RWPE2 (cell line): ENCODE data around the gene PPA2.

ENCODE experiments used
- ATAC-seq: fragments of 200-7000 bp; cut with Tn5 transposase; 3 replicates; pipeline ENCODE4 v1.9.1; 2021; ENCODE audit warnings: low read depth
- DNase-seq: peaks from one replicate; pipeline ENCODE4 v3.0.0-alpha.2; 2020; ENCODE audit warnings: low spot score
- H3K27ac ChIP-seq: fragments of 450-650 bp; 2 replicates; pipeline ENCODE4 v1.5.1; 2017; ENCODE audit warnings: mild to moderate bottlenecking; ENCODE audit not compliant: poor library complexity, severe bottlenecking
- H3K27me3 ChIP-seq: fragments of 250-450 bp; sonication (Bioruptor Pico); 2 replicates; pipeline ENCODE4 v1.5.1; 2021; ENCODE audit warnings: mild to moderate bottlenecking, moderate library complexity; ENCODE audit not compliant: insufficient read depth, poor library complexity, severe bottlenecking
- H3K36me3 ChIP-seq: fragments of 250-450 bp; sonication (Bioruptor Pico); 2 replicates; pipeline ENCODE4 v1.5.1; 2020; ENCODE audit warnings: low read depth, mild to moderate bottlenecking, moderate library complexity
- H3K4me1 ChIP-seq: fragments of 250-450 bp; sonication (Bioruptor Pico); 2 replicates; pipeline ENCODE4 v1.5.1; 2021; ENCODE audit warnings: mild to moderate bottlenecking, moderate library complexity; ENCODE audit not compliant: insufficient read depth, poor library complexity, severe bottlenecking
- H3K4me3 ChIP-seq: fragments of 250-450 bp; sonication (Bioruptor Pico); 2 replicates; pipeline ENCODE4 v1.5.1; 2021; ENCODE audit warnings: mild to moderate bottlenecking, moderate library complexity; ENCODE audit not compliant: severe bottlenecking
- H3K9me3 ChIP-seq: fragments of 250-450 bp; sonication (Bioruptor Pico); 2 replicates; pipeline ENCODE4 v1.5.1; 2021; ENCODE audit warnings: mild to moderate bottlenecking, moderate library complexity; ENCODE audit not compliant: severe bottlenecking
- TF ChIP-seq, protein P1 (sequence below): fragments of 450-650 bp; IDR thresholded peaks from one replicate; pipeline ENCODE4 v1.5.1; 2017; ENCODE audit warnings: mild to moderate bottlenecking, moderate library complexity; ENCODE audit not compliant: poor library complexity, severe bottlenecking

PPA2 gene

DNA sequence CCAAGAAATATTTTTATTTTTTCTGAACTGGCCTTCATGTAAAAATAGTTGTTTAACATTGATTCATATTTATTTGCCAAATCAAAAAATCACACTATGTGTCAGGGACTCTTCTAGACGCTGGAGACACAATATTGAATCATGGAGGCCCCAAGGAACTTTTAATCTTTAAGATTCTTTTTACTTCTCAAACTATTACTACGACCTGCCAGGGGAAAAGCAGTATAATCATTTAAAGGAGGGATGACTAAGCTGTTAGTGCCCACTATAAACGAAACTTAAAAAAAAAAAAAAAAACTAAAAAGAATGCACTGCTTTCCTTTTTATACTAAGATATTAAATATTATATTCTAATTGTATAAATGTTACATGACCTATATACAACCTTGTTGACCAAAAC, 84.7 kb downstream of the PPA2 start:
- H3K27me3 ChIP-seq = no peaks in the 10 kb centered on the region
- no peak for ATAC-seq
- no peaks in the 10 kb centered on the region for H3K4me1 ChIP-seq
- no peaks in the 10 kb centered on the region for H3K9me3 ChIP-seq
- H3K4me3 ChIP-seq = no peak overlapping the region
- DNase-seq = no peak
- TF ChIP-seq, protein P1, sequence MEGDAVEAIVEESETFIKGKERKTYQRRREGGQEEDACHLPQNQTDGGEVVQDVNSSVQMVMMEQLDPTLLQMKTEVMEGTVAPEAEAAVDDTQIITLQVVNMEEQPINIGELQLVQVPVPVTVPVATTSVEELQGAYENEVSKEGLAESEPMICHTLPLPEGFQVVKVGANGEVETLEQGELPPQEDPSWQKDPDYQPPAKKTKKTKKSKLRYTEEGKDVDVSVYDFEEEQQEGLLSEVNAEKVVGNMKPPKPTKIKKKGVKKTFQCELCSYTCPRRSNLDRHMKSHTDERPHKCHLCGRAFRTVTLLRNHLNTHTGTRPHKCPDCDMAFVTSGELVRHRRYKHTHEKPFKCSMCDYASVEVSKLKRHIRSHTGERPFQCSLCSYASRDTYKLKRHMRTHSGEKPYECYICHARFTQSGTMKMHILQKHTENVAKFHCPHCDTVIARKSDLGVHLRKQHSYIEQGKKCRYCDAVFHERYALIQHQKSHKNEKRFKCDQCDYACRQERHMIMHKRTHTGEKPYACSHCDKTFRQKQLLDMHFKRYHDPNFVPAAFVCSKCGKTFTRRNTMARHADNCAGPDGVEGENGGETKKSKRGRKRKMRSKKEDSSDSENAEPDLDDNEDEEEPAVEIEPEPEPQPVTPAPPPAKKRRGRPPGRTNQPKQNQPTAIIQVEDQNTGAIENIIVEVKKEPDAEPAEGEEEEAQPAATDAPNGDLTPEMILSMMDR = no peak
- no peak overlapping the region for H3K27ac ChIP-seq
- peaks cover 35% of the 10 kb centered on the region for H3K36me3 ChIP-seq

GRCh38 chr4:105387466-105387865, 86.4 kb downstream of the PPA2 start:
- no peak for ATAC-seq
- Histone ChIP-seq H3K4me3 (no peak overlapping the region), H3K4me1 (no peaks in the 10 kb centered on the region), H3K36me3 (peaks cover 47% of the 10 kb centered on the region), H3K27ac (no peak overlapping the region), H3K27me3 (no peaks in the 10 kb centered on the region), H3K9me3 (no peaks in the 10 kb centered on the region)
- TF ChIP-seq, protein P1 = no peak
- DNase-seq = no peak

DNA sequence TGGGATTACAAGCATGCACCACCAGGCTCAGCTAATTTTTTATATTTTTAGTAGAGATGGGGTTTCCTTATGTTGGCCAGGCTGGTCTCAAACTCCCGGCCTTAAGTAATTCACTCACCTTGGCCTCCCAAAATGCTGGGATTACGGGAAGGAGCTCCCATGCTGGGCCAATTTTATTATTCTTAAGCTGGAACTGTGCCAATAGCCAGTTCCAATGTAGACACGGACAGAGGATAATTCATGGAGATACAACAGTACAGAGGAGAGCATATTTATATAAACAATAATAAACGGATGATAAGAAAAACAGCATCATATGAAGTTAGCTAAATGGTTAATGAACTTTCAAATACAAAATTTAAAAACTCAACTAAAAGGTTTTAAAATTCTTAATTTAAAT, 87.8 kb downstream of the PPA2 start:
- H3K36me3 ChIP-seq = peaks cover 51% of the 10 kb centered on the region
- no peaks in the 10 kb centered on the region for H3K27me3 ChIP-seq
- no peak overlapping the region for H3K4me3 ChIP-seq
- H3K9me3 ChIP-seq = no peaks in the 10 kb centered on the region
- H3K4me1 ChIP-seq = no peaks in the 10 kb centered on the region
- DNase-seq (no peak), ATAC-seq (no peak)
- TF ChIP-seq, protein P1 = no peak
- no peak overlapping the region for H3K27ac ChIP-seq

DNA sequence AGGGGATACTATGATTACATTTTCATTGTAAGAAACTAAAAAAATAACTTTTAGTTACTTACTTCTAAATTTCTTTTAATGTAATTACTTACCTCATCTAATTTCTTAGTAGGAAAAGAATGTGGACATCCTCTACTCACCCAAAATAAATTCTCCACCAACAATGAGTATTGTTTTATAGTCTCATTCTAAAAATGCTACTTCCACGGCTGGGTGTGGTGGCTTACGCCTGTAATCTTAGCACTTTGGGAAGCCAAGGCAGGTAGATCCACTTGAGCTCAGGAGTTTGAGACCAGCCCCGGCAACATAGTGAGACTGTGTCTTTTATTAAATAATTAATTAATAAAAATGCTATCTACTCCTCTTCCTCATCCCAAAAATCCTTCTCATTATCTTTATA, 99.8 kb downstream of the PPA2 start:
- Histone ChIP-seq H3K4me3 (no peak overlapping the region), H3K27me3 (no peaks in the 10 kb centered on the region), H3K27ac (no peak overlapping the region), H3K4me1 (no peaks in the 10 kb centered on the region), H3K9me3 (no peaks in the 10 kb centered on the region), H3K36me3 (peaks cover 30% of the 10 kb centered on the region)
- no peak for ATAC-seq
- DNase-seq = no peak
- TF ChIP-seq, protein P1 = no peak

GRCh38 chr4:105373324-105373723, 100.5 kb downstream of the PPA2 start:
- TF ChIP-seq, protein P1 = no peak
- Histone ChIP-seq H3K4me1 (no peaks in the 10 kb centered on the region), H3K27ac (no peak overlapping the region), H3K36me3 (peaks cover 29% of the 10 kb centered on the region), H3K4me3 (no peak overlapping the region), H3K9me3 (no peaks in the 10 kb centered on the region), H3K27me3 (no peaks in the 10 kb centered on the region)
- ATAC-seq (no peak), DNase-seq (no peak)
